Mammary epithelial cell (primary cell): Measurements from ENCODE around the gene MXI1.

Experiments
- CTCF ChIP-seq, 2 donors: IDR thresholded peaks in 1 of 2; conservative IDR thresholded peaks in 1 of 2; 2 replicates each; pipeline ENCODE4 v1.5.1; 2011 to 2012; ENCODE audit warnings: inconsistent platforms in 2 of 2, low read length in 2 of 2, mild to moderate bottlenecking in 2 of 2, control low read depth in 1 of 2, low read depth in 1 of 2; ENCODE audit not compliant: insufficient read depth in 1 of 2; ENCODE audit errors: extremely low read depth in 1 of 2
- EZH2 ChIP-seq: IDR thresholded peaks from 2 replicates; pipeline ENCODE4 v1.6.1; 2012; ENCODE audit warnings: low read length, inconsistent platforms, borderline replicate concordance

- TF ChIP-seq CTCF (conservative IDR thresholded peaks at IDR 0.05 in 1 of 2, IDR thresholded peaks at IDR 0.05 in 1 of 2; ENCODE audit: extremely low read depth in 1 of 2, insufficient read depth in 1 of 2, low read depth in 1 of 2, low read length in 2 of 2) (no peak), EZH2 (no peak)
Observed at GRCh38 chr10:110200503-110200902, 6.9 kb upstream of the MXI1 start.
